PC-3 (cell line): ENCODE data around the gene PIAS4.

ENCODE experiments used
- EZH2 ChIP-seq: fragments of 300-600 bp; sonication (generic); IDR thresholded peaks from one replicate; pipeline ENCODE4 v1.6.1; 2017; ENCODE audit warnings: antibody characterized with exemption, mild to moderate bottlenecking, low read length; ENCODE audit not compliant: unreplicated experiment
- EZH2phosphoT487 ChIP-seq: fragments of 300-600 bp; sonication (generic); IDR thresholded peaks from 2 replicates; pipeline ENCODE4 v1.6.1; 2018; ENCODE audit warnings: mild to moderate bottlenecking, antibody characterized with exemption, low read length, borderline replicate concordance
- TF ChIP-seq, protein P1 (sequence below): fragments of 300-600 bp; sonication (generic); conservative IDR thresholded peaks from 2 replicates; pipeline ENCODE4 v1.5.1; 2017; ENCODE audit warnings: antibody characterized with exemption, low read depth, mild to moderate bottlenecking, low read length

GRCh38 chr19:4063369-4064148 lies 56.0 kb downstream of the PIAS4 start:
- TF ChIP-seq EZH2 (no peak), EZH2phosphoT487 (no peak)
- TF ChIP-seq, protein P1, sequence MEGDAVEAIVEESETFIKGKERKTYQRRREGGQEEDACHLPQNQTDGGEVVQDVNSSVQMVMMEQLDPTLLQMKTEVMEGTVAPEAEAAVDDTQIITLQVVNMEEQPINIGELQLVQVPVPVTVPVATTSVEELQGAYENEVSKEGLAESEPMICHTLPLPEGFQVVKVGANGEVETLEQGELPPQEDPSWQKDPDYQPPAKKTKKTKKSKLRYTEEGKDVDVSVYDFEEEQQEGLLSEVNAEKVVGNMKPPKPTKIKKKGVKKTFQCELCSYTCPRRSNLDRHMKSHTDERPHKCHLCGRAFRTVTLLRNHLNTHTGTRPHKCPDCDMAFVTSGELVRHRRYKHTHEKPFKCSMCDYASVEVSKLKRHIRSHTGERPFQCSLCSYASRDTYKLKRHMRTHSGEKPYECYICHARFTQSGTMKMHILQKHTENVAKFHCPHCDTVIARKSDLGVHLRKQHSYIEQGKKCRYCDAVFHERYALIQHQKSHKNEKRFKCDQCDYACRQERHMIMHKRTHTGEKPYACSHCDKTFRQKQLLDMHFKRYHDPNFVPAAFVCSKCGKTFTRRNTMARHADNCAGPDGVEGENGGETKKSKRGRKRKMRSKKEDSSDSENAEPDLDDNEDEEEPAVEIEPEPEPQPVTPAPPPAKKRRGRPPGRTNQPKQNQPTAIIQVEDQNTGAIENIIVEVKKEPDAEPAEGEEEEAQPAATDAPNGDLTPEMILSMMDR: peak; percentile 34; the same call in 1 of the 2 replicates
